ENCODE data around the gene LAT.

GRCh38 chr16:28936784-28937155, 48.1 kb upstream of the LAT start:
- TF ChIP-seq CTCF (IDR thresholded peaks at IDR 0.05) = no peak
- TF ChIP-seq EP300 (IDR thresholded peaks at IDR 0.05) = no peak
- no peak for TF ChIP-seq POLR2A (IDR thresholded peaks at IDR 0.05)
- no peak for TF ChIP-seq POLR2AphosphoS5 (IDR thresholded peaks at IDR 0.05)
